Measurements from ENCODE around the gene SMPD2. TPM values are rescaled to one million over a fixed set of nuclear protein-coding genes. Genes with fewer than 3 reads are reported as not detected.

SMPD2 gene, protein sequence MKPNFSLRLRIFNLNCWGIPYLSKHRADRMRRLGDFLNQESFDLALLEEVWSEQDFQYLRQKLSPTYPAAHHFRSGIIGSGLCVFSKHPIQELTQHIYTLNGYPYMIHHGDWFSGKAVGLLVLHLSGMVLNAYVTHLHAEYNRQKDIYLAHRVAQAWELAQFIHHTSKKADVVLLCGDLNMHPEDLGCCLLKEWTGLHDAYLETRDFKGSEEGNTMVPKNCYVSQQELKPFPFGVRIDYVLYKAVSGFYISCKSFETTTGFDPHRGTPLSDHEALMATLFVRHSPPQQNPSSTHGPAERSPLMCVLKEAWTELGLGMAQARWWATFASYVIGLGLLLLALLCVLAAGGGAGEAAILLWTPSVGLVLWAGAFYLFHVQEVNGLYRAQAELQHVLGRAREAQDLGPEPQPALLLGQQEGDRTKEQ
- total RNA-seq: 8.4 and 11.8 TPM in 2 replicates

DNA sequence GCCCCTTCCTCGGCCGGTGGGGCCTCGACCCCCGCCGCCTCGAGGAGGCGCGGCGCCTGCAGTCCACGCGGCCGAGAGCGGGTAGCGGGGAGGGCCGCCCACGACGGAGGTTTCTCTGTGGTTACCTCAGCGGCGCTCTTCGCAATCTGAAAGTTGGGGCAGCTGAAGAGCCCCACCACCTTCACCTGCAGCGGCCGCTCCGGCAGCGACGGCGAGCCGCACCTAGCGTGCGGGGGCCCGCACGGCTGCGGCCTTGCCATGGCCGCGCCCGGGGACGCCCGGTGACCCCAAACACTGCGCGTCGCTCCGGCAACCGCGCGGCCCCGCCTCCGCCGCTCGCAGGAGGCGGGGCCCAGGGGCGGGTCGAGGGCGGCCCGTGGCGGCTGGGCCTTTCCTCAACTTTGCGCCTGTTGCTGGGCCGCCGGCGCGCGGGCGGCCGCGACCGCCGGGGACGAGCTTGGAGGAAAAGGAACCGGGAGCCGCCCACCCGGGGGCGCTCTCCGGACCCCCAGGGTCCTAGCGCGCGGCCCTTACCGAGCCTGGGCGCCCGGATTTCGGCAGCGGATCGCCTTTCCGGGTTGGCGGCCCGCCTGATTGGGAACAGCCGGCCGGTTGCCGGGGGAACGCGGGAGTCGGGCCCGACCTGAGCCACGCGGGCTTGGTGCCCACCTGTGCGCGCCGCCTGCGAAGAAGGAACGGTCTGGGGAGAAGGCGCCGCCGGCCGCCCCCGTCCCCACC, at the start of gene SMPD2, which contains the start of gene PPIL6:
TSS of gene SMPD2 (plus strand) at position 394 of the 738 bp plus-strand sequence. CDS start 398 bp downstream, outside the sequence.
TSS of gene PPIL6 (minus strand) at position 298 of the 738 bp plus-strand sequence. CDS start at position 260, 38 bp downstream.

DNA sequence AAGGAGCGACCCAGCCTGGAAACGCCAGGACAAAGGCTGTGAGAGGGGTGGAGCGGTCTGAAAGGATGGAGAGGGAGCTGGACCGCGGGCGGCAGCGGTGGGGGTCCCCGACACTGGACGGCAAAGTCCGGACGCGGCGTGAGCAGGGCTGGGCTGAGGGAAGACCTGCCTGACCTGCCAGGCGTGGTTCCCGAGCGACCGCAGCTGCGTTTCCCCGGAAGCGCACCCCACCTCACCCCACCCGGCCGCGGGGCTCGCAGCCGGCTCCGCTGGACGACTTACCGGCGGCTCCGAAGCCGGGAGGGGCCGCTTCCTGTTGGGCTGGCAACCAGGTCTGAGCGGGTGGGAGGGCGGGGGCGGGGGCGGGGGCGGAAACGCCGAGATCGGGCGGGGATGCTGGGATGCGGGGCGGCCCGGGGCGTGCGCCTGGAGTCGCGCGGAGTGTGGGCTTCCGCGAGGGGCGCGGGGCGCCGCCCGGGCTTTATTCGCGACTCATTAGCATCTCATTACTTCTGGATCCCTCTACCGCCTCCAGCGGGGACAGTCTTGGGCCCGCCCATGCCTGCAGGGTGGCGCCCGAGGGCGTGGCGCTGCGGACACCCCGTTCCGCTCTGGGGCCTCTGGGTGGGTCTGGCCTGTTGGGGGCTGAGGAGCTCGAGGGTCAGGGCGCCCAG, 15.1 kb downstream of the SMPD2 start, which contains the start of gene MICAL1:
TSS of gene MICAL1 (minus strand) at position 336 of the 674 bp plus-strand sequence. CDS start 1,576 bp downstream, outside the sequence.

DNA sequence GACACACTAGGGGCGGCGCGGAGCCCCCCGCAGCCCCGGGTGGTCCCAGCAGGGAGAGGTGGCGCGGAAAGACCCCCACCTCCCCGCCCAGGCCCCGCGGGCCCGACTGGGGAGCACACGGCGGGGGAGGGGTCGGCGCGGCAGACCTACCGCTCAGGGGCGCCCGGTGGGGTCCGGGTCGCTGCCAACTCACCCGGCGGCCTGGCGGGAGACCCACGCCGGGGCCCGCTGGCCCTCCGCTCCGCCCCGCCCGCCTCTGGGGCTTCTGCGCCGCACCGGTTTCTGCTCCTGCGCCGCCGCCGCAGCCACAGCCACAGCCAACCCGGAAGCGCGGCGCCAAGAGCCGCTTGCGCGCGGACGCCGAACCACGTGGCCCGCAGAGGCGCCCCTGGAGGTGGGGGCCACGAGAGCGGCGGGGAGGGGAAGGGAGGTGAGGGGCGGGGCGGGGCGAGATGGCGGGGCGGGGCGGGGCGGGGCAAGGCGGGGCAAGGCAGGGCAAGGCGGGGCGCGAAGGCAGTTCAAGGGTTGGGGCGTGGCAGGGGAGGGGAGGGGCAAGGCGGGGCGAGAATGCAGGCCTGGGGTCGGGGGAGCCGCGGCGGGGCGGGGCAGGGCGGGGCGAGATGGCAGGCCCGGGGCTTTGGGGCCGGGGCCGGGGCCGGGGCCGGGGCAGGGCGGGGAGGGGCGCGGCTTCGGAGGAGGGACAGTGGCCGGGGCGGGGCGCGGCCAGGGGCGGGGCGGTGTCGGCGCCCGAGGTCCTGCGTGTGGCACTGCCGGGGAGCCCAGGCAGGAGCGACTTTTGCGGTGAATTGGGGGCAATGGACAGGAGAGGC, 42.6 kb downstream of the SMPD2 start, which contains the start of gene ZBTB24:
TSS of gene ZBTB24 (minus strand) at position 315 of the 830 bp plus-strand sequence. CDS start 1,193 bp downstream, outside the sequence.

Other genes with a start within 250 kb of the SMPD2 start
- 175 and 189 TPM in 2 replicates for gene CD164, start 58.3 kb upstream of the SMPD2 start, total RNA-seq
- 0.14 and 0.27 TPM in 2 replicates for gene PPIL6, start 96 bp upstream of the SMPD2 start, total RNA-seq
- 27.9 and 32.2 TPM in 2 replicates for gene MICAL1, start 15.0 kb downstream of the SMPD2 start, total RNA-seq
- 9.3 and 12.3 TPM in 2 replicates for gene ZBTB24, start 42.5 kb downstream of the SMPD2 start, total RNA-seq